DND-41 (cell line): Measurements from ENCODE around the gene PTPRN2.

Source experiments
- ATAC-seq: fragments of 200-7000 bp; cut with Tn5 transposase; 3 replicates; pipeline ENCODE4 v1.9.1; 2021; ENCODE audit warnings: low read depth; ENCODE audit not compliant: insufficient read depth
- DNase-seq: peaks from one replicate; pipeline ENCODE4 v3.0.0-alpha.2; 2020
- H2AFZ ChIP-seq: 2 replicates; pipeline ENCODE4 v1.6.0; 2012; ENCODE audit warnings: low read depth, low read length
- H3K27ac ChIP-seq: 2 replicates; pipeline ENCODE4 v1.5.1; 2012; ENCODE audit warnings: low read length, inconsistent platforms
- H3K27me3 ChIP-seq: fragments of 200-600 bp; sonication (generic); 2 replicates; pipeline ENCODE4 v1.6.0; 2012; ENCODE audit warnings: low read length, mild to moderate bottlenecking, inconsistent platforms; ENCODE audit not compliant: insufficient read depth, poor library complexity
- H3K36me3 ChIP-seq: 2 replicates; pipeline ENCODE4 v1.5.1; 2012; ENCODE audit warnings: low read length, inconsistent platforms; ENCODE audit not compliant: insufficient read depth
- H3K4me1 ChIP-seq: 2 replicates; pipeline ENCODE4 v1.5.1; 2012; ENCODE audit warnings: mild to moderate bottlenecking, low read length; ENCODE audit not compliant: insufficient read depth
- H3K4me2 ChIP-seq: 2 replicates; pipeline ENCODE4 v1.6.0; 2012; ENCODE audit warnings: mild to moderate bottlenecking, moderate library complexity, low read length, inconsistent platforms; ENCODE audit not compliant: insufficient read depth
- H3K4me3 ChIP-seq, 2 experiments: fragments of 200-600 bp in 1 of 2; shearing (Covaris generic) in 1 of 2; 2 replicates each; pipeline ENCODE4 v1.5.1; 2012 to 2016; ENCODE audit warnings: inconsistent platforms in 2 of 2, low read length in 2 of 2, mild to moderate bottlenecking in 2 of 2, low read depth in 1 of 2, moderate library complexity in 1 of 2
- H3K79me2 ChIP-seq: 2 replicates; pipeline ENCODE4 v1.6.0; 2012; ENCODE audit warnings: low read length, inconsistent platforms; ENCODE audit not compliant: insufficient read depth
- H3K9ac ChIP-seq: 2 replicates; pipeline ENCODE4 v1.6.0; 2012; ENCODE audit warnings: low read depth, mild to moderate bottlenecking, inconsistent platforms, low read length, moderate library complexity
- H3K9me3 ChIP-seq: 2 replicates; pipeline ENCODE4 v1.5.1; 2012; ENCODE audit warnings: low read length, moderate library complexity, mild to moderate bottlenecking, inconsistent platforms; ENCODE audit not compliant: insufficient read depth, severe bottlenecking
- H4K20me1 ChIP-seq: 2 replicates; pipeline ENCODE4 v1.6.0; 2012; ENCODE audit warnings: low read length; ENCODE audit not compliant: insufficient read depth
- CTCF ChIP-seq: IDR thresholded peaks from 2 replicates; pipeline ENCODE4 v1.5.1; 2012; ENCODE audit warnings: borderline replicate concordance, low read length, moderate library complexity, mild to moderate bottlenecking; ENCODE audit not compliant: poor library complexity, severe bottlenecking; ENCODE audit errors: extremely low read depth
- EZH2 ChIP-seq: IDR thresholded peaks from 3 replicates; pipeline ENCODE4 v1.6.1; 2012; ENCODE audit warnings: borderline replicate concordance, low read depth, mild to moderate bottlenecking, moderate library complexity, low read length, inconsistent platforms; ENCODE audit not compliant: severe bottlenecking

PTPRN2 gene

GRCh38 chr7:157689269-157690057 lies 898.2 kb downstream of the PTPRN2 start:
- H3K27ac ChIP-seq, result peak overlapping the region; percentile 92
- TF ChIP-seq CTCF, result peak; percentile 33
- TF ChIP-seq EZH2, result no peak
- peaks cover 70% of the 10 kb centered on the region for H3K4me1 ChIP-seq
- peak overlapping the region; percentile 75 for H2AFZ ChIP-seq
- H3K9ac ChIP-seq, result peak overlapping the region; percentile 83
- H3K36me3 ChIP-seq, result peaks cover 53% of the 10 kb centered on the region
- peak; percentile 10; the same call in 2 of the 3 replicates for ATAC-seq
- H3K4me2 ChIP-seq, result peak overlapping the region; percentile 85
- H4K20me1 ChIP-seq, result peaks cover 19% of the 10 kb centered on the region; the same call in 1 of the 2 replicates
- DNase-seq, result no peak
- H3K9me3 ChIP-seq, result no peaks in the 10 kb centered on the region
- peaks cover 62% of the 10 kb centered on the region for H3K79me2 ChIP-seq
- peak overlapping the region; percentile 71 to 91 for H3K4me3 ChIP-seq
- no peaks in the 10 kb centered on the region for H3K27me3 ChIP-seq

GRCh38 chr7:157688533-157689268 lies 898.9 kb downstream of the PTPRN2 start:
- Histone ChIP-seq H3K9me3 (no peaks in the 10 kb centered on the region), H3K4me2 (peak overlapping the region; percentile 85), H3K9ac (peak overlapping the region; percentile 83), H4K20me1 (peaks cover 19% of the 10 kb centered on the region; the same call in 1 of the 2 replicates), H2AFZ (no peak overlapping the region), H3K79me2 (peaks cover 69% of the 10 kb centered on the region), H3K27ac (peak overlapping the region; percentile 92), H3K4me1 (peaks cover 75% of the 10 kb centered on the region), H3K36me3 (peaks cover 58% of the 10 kb centered on the region), H3K27me3 (no peaks in the 10 kb centered on the region), H3K4me3 (peak overlapping the region; percentile 71 to 91; a peak in 3 of 4 replicates)
- no peak for DNase-seq
- ATAC-seq, result no peak
- TF ChIP-seq CTCF, result no peak
- TF ChIP-seq EZH2, result no peak

GRCh38 chr7:157687845-157688532 lies 899.6 kb downstream of the PTPRN2 start:
- Histone ChIP-seq H3K4me1 (peaks cover 82% of the 10 kb centered on the region), H3K4me2 (peak overlapping the region; percentile 85), H3K79me2 (peaks cover 76% of the 10 kb centered on the region), H3K36me3 (peaks cover 65% of the 10 kb centered on the region), H2AFZ (no peak overlapping the region), H4K20me1 (peaks cover 25% of the 10 kb centered on the region), H3K9ac (peak overlapping the region; percentile 83), H3K9me3 (no peaks in the 10 kb centered on the region), H3K4me3 (peak overlapping the region in 1 of 2 experiments; percentile 91; a peak in 2 of 4 replicates), H3K27ac (peak overlapping the region; percentile 92), H3K27me3 (no peaks in the 10 kb centered on the region)
- TF ChIP-seq CTCF (no peak), EZH2 (no peak)
- ATAC-seq (no peak), DNase-seq (no peak)
